Transverse colon (tissue), 4 donors: Measurements from ENCODE around the gene CCDC15.

ENCODE experiments used
- CTCF ChIP-seq, 5 experiments: fragments of 200-600 bp in 3 of 5; fragments of 450-650 bp in 2 of 5; sonication (generic) in 3 of 5; IDR thresholded peaks; 1 replicate in 2 of 5; 2 replicates in 3 of 5; pipeline ENCODE4 v1.5.1; 2016 to 2017; ENCODE audit warnings: antibody characterized with exemption in 5 of 5, inconsistent platforms in 3 of 5, mild to moderate bottlenecking in 2 of 5, moderate library complexity in 1 of 5
- EP300 ChIP-seq: sonication (generic); formaldehyde crosslinking; IDR thresholded peaks from one replicate; pipeline ENCODE4 v1.6.1; 2017; ENCODE audit warnings: antibody characterized with exemption, low read depth
- POLR2A ChIP-seq: fragments of 450-650 bp; IDR thresholded peaks from one replicate; pipeline ENCODE4 v1.6.1; 2016; ENCODE audit warnings: antibody characterized with exemption, mild to moderate bottlenecking, moderate library complexity
- POLR2AphosphoS5 ChIP-seq, 3 donors: sonication (generic); formaldehyde crosslinking; IDR thresholded peaks; one replicate each; pipeline ENCODE4 v1.6.1; 2016; ENCODE audit warnings: antibody characterized with exemption in 3 of 3

GRCh38 chr11:124945826-124946225, 8.2 kb upstream of the CCDC15 start:
- no peak for TF ChIP-seq CTCF (IDR thresholded peaks at IDR 0.05)
- TF ChIP-seq POLR2A, result no peak
- TF ChIP-seq POLR2AphosphoS5 (IDR thresholded peaks at IDR 0.05), result no peak
- TF ChIP-seq EP300, result no peak
